Suppressor macrophage treated with lipopolysaccharide for 4 hours (primary cell): ENCODE results near the gene HOXA13.

ENCODE experiments used
- DNase-seq: peaks from one replicate; pipeline ENCODE4 v3.0.0-alpha.2; 2020

Gene HOXA13

DNA sequence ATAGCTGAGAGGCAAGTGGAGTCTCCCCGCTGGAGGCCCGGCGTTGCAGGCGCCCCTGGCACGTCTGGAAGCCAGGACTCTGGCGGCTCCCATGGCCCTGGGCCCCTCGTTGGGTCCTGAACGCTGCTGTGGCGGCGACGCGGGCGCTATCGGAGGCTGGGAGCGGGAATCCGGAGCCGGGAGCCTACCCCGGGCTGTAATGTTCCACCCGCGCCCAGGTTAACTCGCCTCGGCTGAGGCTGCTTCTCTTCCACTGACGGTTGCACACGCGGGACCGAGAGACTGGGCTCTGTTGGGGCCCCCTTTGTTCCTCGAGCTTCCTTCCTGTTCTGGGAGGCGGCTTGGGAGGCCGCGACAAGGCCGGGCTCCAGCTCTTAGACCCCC, 55.1 kb downstream of the HOXA13 start:
- DNase-seq, result no peak
